SK-N-SH treated with all-trans-retinoic acid at 6 μM for 48 hours (cell line): ENCODE results near the gene CSPG5.

Experiments used
- ATAC-seq: fragments of 200-7000 bp; cut with Tn5 transposase; 3 replicates; pipeline ENCODE4 v1.9.1; 2020; ENCODE audit warnings: mild to moderate bottlenecking, moderate library complexity
- CREB5 ChIP-seq: fragments of 250-450 bp; sonication (Bioruptor Pico); IDR thresholded peaks from 2 replicates; pipeline ENCODE4 v1.5.1; 2020; ENCODE audit warnings: low read depth, mild to moderate bottlenecking, moderate library complexity
- CSDC2 ChIP-seq: fragments of 250-450 bp; sonication (Bioruptor Pico); IDR thresholded peaks from 2 replicates; pipeline ENCODE4 v1.5.0; 2020; ENCODE audit warnings: mild to moderate bottlenecking, moderate library complexity
- CSRNP3 ChIP-seq: fragments of 250-450 bp; sonication (Bioruptor Pico); IDR thresholded peaks from 2 replicates; pipeline ENCODE4 v1.5.1; 2021; ENCODE audit warnings: mild to moderate bottlenecking, moderate library complexity
- ESRRG ChIP-seq: fragments of 250-450 bp; sonication (Bioruptor Pico); IDR thresholded peaks from 2 replicates; pipeline ENCODE4 v1.6.1; 2021; ENCODE audit warnings: mild to moderate bottlenecking
- GLIS3 ChIP-seq: fragments of 250-450 bp; sonication (Bioruptor Pico); IDR thresholded peaks from 2 replicates; pipeline ENCODE4 v1.5.0; 2020; ENCODE audit warnings: mild to moderate bottlenecking, moderate library complexity
- OSR1 ChIP-seq: fragments of 250-450 bp; sonication (Bioruptor Pico); IDR thresholded peaks from 2 replicates; pipeline ENCODE4 v1.8.0; 2022; ENCODE audit warnings: moderate library complexity, mild to moderate bottlenecking, inconsistent platforms
- POU6F1 ChIP-seq: fragments of 250-450 bp; sonication (Bioruptor Pico); IDR thresholded peaks from 2 replicates; pipeline ENCODE4 v1.8.0; 2021; ENCODE audit warnings: low read depth, mild to moderate bottlenecking, moderate library complexity, borderline replicate concordance
- PPARA ChIP-seq: fragments of 250-450 bp; sonication (Bioruptor Pico); IDR thresholded peaks from 2 replicates; pipeline ENCODE4 v1.5.0; 2020; ENCODE audit warnings: mild to moderate bottlenecking, borderline replicate concordance
- RARB ChIP-seq: fragments of 250-450 bp; sonication (Bioruptor Pico); IDR thresholded peaks from 2 replicates; pipeline ENCODE4 v1.8.0; 2021; ENCODE audit warnings: mild to moderate bottlenecking, moderate library complexity
- SNAI2 ChIP-seq: fragments of 250-450 bp; sonication (Bioruptor Pico); IDR thresholded peaks from 2 replicates; pipeline ENCODE4 v1.5.0; 2020; ENCODE audit warnings: mild to moderate bottlenecking, moderate library complexity
- TCF4 ChIP-seq: fragments of 250-450 bp; sonication (Bioruptor Pico); IDR thresholded peaks from 2 replicates; pipeline ENCODE4 v1.8.0; 2021; ENCODE audit warnings: mild to moderate bottlenecking, moderate library complexity, borderline replicate concordance
- TOX ChIP-seq: fragments of 250-450 bp; sonication (Bioruptor Pico); IDR thresholded peaks from 2 replicates; pipeline ENCODE4 v1.8.0; 2021; ENCODE audit warnings: mild to moderate bottlenecking, moderate library complexity, borderline replicate concordance
- TSHZ2 ChIP-seq: fragments of 250-450 bp; sonication (Bioruptor Pico); IDR thresholded peaks from 2 replicates; pipeline ENCODE4 v1.5.0; 2020; ENCODE audit warnings: mild to moderate bottlenecking, moderate library complexity
- ZC3H10 ChIP-seq: fragments of 250-450 bp; sonication (Bioruptor Pico); IDR thresholded peaks from 2 replicates; pipeline ENCODE4 v1.5.1; 2021; ENCODE audit warnings: mild to moderate bottlenecking, moderate library complexity
- ZFP30 ChIP-seq: fragments of 450-650 bp; formaldehyde crosslinking; IDR thresholded peaks from 2 replicates; pipeline ENCODE4 v1.5.0; 2022; ENCODE audit warnings: mild to moderate bottlenecking, moderate library complexity
- ZNF565 ChIP-seq: fragments of 450-650 bp; formaldehyde crosslinking; conservative IDR thresholded peaks from 2 replicates; pipeline ENCODE4 v1.5.0; 2020; ENCODE audit warnings: low read depth, mild to moderate bottlenecking, moderate library complexity
- ZNF70 ChIP-seq: fragments of 450-650 bp; formaldehyde crosslinking; IDR thresholded peaks from 2 replicates; pipeline ENCODE4 v1.5.0; 2020; ENCODE audit warnings: mild to moderate bottlenecking, moderate library complexity
- ZNF8 ChIP-seq: fragments of 450-650 bp; formaldehyde crosslinking; IDR thresholded peaks from 2 replicates; pipeline ENCODE4 v1.5.0; 2020; ENCODE audit warnings: mild to moderate bottlenecking, moderate library complexity

The CSPG5 gene

GRCh38 chr3:47565734-47566550 is 12.7 kb downstream of the CSPG5 start:
- TF ChIP-seq ESRRG (CRISPR knock-in tag) (no peak), PPARA (CRISPR knock-in tag) (no peak), ZC3H10 (CRISPR knock-in tag) (no peak), TSHZ2 (CRISPR knock-in tag) (no peak), TOX (CRISPR knock-in tag) (no peak)
- TF ChIP-seq, all 23 proteins: peak for 0
- no peak for ATAC-seq

GRCh38 chr3:47556351-47556750 is 22.3 kb downstream of the CSPG5 start:
- TF ChIP-seq GLIS3 (CRISPR knock-in tag), result no peak
- TF ChIP-seq PPARA (CRISPR knock-in tag), result no peak
- no peak for TF ChIP-seq ZNF565
- no peak for TF ChIP-seq ZNF70 (CRISPR knock-in tag)
- TF ChIP-seq ZC3H10 (CRISPR knock-in tag), result no peak
- no peak for TF ChIP-seq RARB
- TF ChIP-seq TSHZ2 (CRISPR knock-in tag), result no peak
- no peak for TF ChIP-seq ZNF8
- TF ChIP-seq OSR1, result no peak
- TF ChIP-seq CSRNP3 (CRISPR knock-in tag), result no peak
- TF ChIP-seq ZFP30, result no peak
- TF ChIP-seq CREB5 (CRISPR knock-in tag), result no peak
- TF ChIP-seq CSDC2 (CRISPR knock-in tag), result no peak
- no peak for ATAC-seq

- no peak for ATAC-seq
- TF ChIP-seq PPARA (CRISPR knock-in tag) (no peak), TCF4 (CRISPR knock-in tag) (no peak), OSR1 (no peak), TOX (CRISPR knock-in tag) (no peak), CREB5 (CRISPR knock-in tag) (no peak), ZC3H10 (CRISPR knock-in tag) (no peak), ESRRG (CRISPR knock-in tag) (no peak), TSHZ2 (CRISPR knock-in tag) (no peak), SNAI2 (CRISPR knock-in tag) (no peak), POU6F1 (CRISPR knock-in tag) (no peak), CSRNP3 (CRISPR knock-in tag) (no peak)
Measured at GRCh38 chr3:47554335-47554734, 24.3 kb downstream of the CSPG5 start.
